Panc1 (cell line): ENCODE results near the gene CEP41. TPM values are rescaled to one million over a fixed set of nuclear protein-coding genes. Genes with fewer than 3 reads are reported as not detected.

ENCODE experiments used
- ATAC-seq: fragments of 200-7000 bp; cut with Tn5 transposase; 2 replicates; pipeline ENCODE4 v1.9.1; 2020; ENCODE audit warnings: mild to moderate bottlenecking, moderate library complexity
- BruUV-seq: library from RNA; stranded (reverse); fragments of 400-500 nt; replicated peaks from 2 replicates; lab custom pipeline; 2021; lab: Mats Ljungman, UMichigan
- CTCF ChIA-PET: fragments of 300-600 bp; sonication (Branson Sonifier 250); formaldehyde crosslinking; loops from one replicate; lab custom pipeline; 2022; ENCODE audit warnings: antibody characterized with exemption; lab: Charles Lee
- POLR2A ChIA-PET: fragments of 300-600 bp; sonication (Branson Sonifier 250); formaldehyde crosslinking; loops from one replicate; lab custom pipeline; 2022; ENCODE audit warnings: antibody characterized with exemption; lab: Charles Lee
- DNase-seq: peaks from one replicate; pipeline ENCODE4 v3.0.0-alpha.2; 2010; ENCODE audit warnings: low read depth, low spot score
- H3K27ac ChIP-seq: 2 replicates; pipeline ENCODE4 v1.5.1; 2011; ENCODE audit warnings: mild to moderate bottlenecking, low read length, inconsistent platforms
- H3K27me3 ChIP-seq: fragments of 200-500 bp; sonication (Bioruptor generic); 2 replicates; pipeline ENCODE4 v1.6.0; 2014; ENCODE audit warnings: low read length, inconsistent platforms; ENCODE audit not compliant: control insufficient read depth, insufficient read depth
- H3K36me3 ChIP-seq: fragments of 200-500 bp; sonication (Bioruptor generic); 2 replicates; pipeline ENCODE4 v1.5.1; 2014; ENCODE audit warnings: inconsistent platforms, mild to moderate bottlenecking, low read length, moderate library complexity; ENCODE audit not compliant: control insufficient read depth, insufficient read depth
- H3K4me1 ChIP-seq: 2 replicates; pipeline ENCODE4 v1.5.1; 2011; ENCODE audit warnings: inconsistent platforms, mild to moderate bottlenecking, low read length, moderate library complexity; ENCODE audit not compliant: control insufficient read depth, insufficient read depth
- H3K4me3 ChIP-seq, 2 experiments: 2 replicates each; pipeline ENCODE4 v1.5.1; 2011 to 2012; ENCODE audit warnings: low read depth in 2 of 2, low read length in 2 of 2, mild to moderate bottlenecking in 2 of 2, inconsistent platforms in 1 of 2, moderate library complexity in 1 of 2
- H3K9me3 ChIP-seq: fragments of 200-500 bp; sonication (Bioruptor generic); 2 replicates; pipeline ENCODE4 v1.5.1; 2014; ENCODE audit warnings: low read depth, mild to moderate bottlenecking, inconsistent platforms, low read length, moderate library complexity; ENCODE audit not compliant: control insufficient read depth, insufficient read depth
- CTCF ChIP-seq: fragments of 450-650 bp; IDR thresholded peaks from 2 replicates; pipeline ENCODE4 v1.5.1; 2017; ENCODE audit warnings: mild to moderate bottlenecking
- POLR2AphosphoS5 ChIP-seq: IDR thresholded peaks from 2 replicates; pipeline ENCODE4 v1.6.1; 2012; ENCODE audit warnings: mild to moderate bottlenecking, low read depth, low read length, moderate library complexity
- REST ChIP-seq, 2 experiments: IDR thresholded peaks; 2 replicates each; pipeline ENCODE4 v1.6.1; 2011 to 2012; ENCODE audit warnings: low read depth in 2 of 2, control low read depth in 1 of 2, low read length in 1 of 2, mild to moderate bottlenecking in 1 of 2, moderate library complexity in 1 of 2; ENCODE audit not compliant: insufficient read depth in 1 of 2
- SIN3A ChIP-seq: IDR thresholded peaks from 2 replicates; pipeline ENCODE4 v1.6.1; 2012; ENCODE audit warnings: low read depth, mild to moderate bottlenecking, low read length, moderate library complexity, borderline replicate concordance; ENCODE audit not compliant: insufficient read depth
- TCF7L2 ChIP-seq: IDR thresholded peaks from 2 replicates; pipeline ENCODE4 v1.6.1; 2011; ENCODE audit warnings: mild to moderate bottlenecking, low read depth, low read length, inconsistent platforms
- in situ Hi-C: cut with HindIII; loops from 2 replicates; pipeline ENCODE4 v1.10.0; 2016; ENCODE audit warnings: low sequenced_read_pairs, low pct_unique_long_range_greater_than_20kb
- intact Hi-C: fragments of 100-400 bp; cut with micrococcal nuclease; formaldehyde crosslinking; loops from one replicate; pipeline ENCODE4 v1.10.0; 2022; ENCODE audit not compliant: unreplicated experiment
- total RNA-seq: library from RNA; stranded (reverse); gene quantifications from one replicate; pipeline ENCODE4 v1.2.1, GENCODE V29; 2021; ENCODE audit not compliant: unreplicated experiment

The CEP41 gene
- total RNA-seq, 1 experiment from 2014 or later, result 13.2 TPM

- ChIA-PET POLR2A (no interaction called here), CTCF (no interaction called here)
- intact Hi-C loops, result no loop called here
- DNase-seq, result no peak
- H3K36me3 ChIP-seq, result no peaks in the 10 kb centered on the region
- TF ChIP-seq REST (IDR thresholded peaks at IDR 0.05; ENCODE audit: insufficient read depth in 1 of 2, low read depth in 2 of 2, low read length in 1 of 2) (no peak), SIN3A (no peak), TCF7L2 (no peak), CTCF (no peak), POLR2AphosphoS5 (no peak)
- in situ Hi-C loops, result no loop called here
- no peak overlapping the region for H3K4me3 ChIP-seq
- BruUV-seq, result no TSS peak
- H3K27ac ChIP-seq, result no peak overlapping the region
- no peaks in the 10 kb centered on the region for H3K27me3 ChIP-seq
- no peak for ATAC-seq
- H3K4me1 ChIP-seq, result peaks cover 7% of the 10 kb centered on the region; the same call in 1 of the 2 replicates
- H3K9me3 ChIP-seq, result no peaks in the 10 kb centered on the region; the same call in 1 of the 2 replicates
Observed at GRCh38 chr7:130481898-130482297, 41.1 kb upstream of the CEP41 start.

GRCh38 chr7:130479716-130480400 lies 39.0 kb upstream of the CEP41 start:
- TF ChIP-seq CTCF (no peak), POLR2AphosphoS5 (no peak), TCF7L2 (no peak), SIN3A (no peak), REST (IDR thresholded peaks at IDR 0.05; ENCODE audit: insufficient read depth in 1 of 2, low read depth in 2 of 2, low read length in 1 of 2) (no peak)
- Histone ChIP-seq H3K27ac (no peak overlapping the region), H3K9me3 (no peaks in the 10 kb centered on the region; the same call in 1 of the 2 replicates), H3K4me3 (no peak overlapping the region), H3K4me1 (no peaks in the 10 kb centered on the region), H3K36me3 (no peaks in the 10 kb centered on the region), H3K27me3 (no peaks in the 10 kb centered on the region)
- POLR2A ChIA-PET, result interaction anchor here (0.6 kb wide), 1 partner anchor 226 kb away, joined by 3 read pairs; no protein-coding TSS in a partner anchor
- no peak for DNase-seq
- intact Hi-C loops, result no loop called here
- CTCF ChIA-PET, result no interaction called here
- in situ Hi-C loops, result no loop called here
- no TSS peak for BruUV-seq
- no peak for ATAC-seq
